H1 (cell line): ENCODE data around the gene WWP2. TPM values are rescaled to one million over a fixed set of nuclear protein-coding genes. Genes with fewer than 3 reads are reported as not detected.

ENCODE experiments used
- BACH1 ChIP-seq: IDR thresholded peaks from 2 replicates; pipeline ENCODE4 v1.6.1; 2012; ENCODE audit warnings: low read length, improper control_type of control experiment
- CHD1 ChIP-seq: IDR thresholded peaks from 2 replicates; pipeline ENCODE4 v1.6.1; 2012; ENCODE audit warnings: low read depth, low read length, improper control_type of control experiment
- GTF2F1 ChIP-seq: IDR thresholded peaks from 2 replicates; pipeline ENCODE4 v1.6.1; 2012; ENCODE audit warnings: low read depth, low read length, improper control_type of control experiment, borderline replicate concordance
- MAFK ChIP-seq: IDR thresholded peaks from 2 replicates; pipeline ENCODE4 v1.6.1; 2012; ENCODE audit warnings: low read depth, mild to moderate bottlenecking, improper control_type of control experiment, low read length
- MAX ChIP-seq: IDR thresholded peaks from 2 replicates; pipeline ENCODE4 v1.6.1; 2012; ENCODE audit warnings: inconsistent platforms
- POLR2AphosphoS5 ChIP-seq: IDR thresholded peaks from 2 replicates; pipeline ENCODE4 v1.6.1; 2011; ENCODE audit warnings: low read depth, low read length
- RBBP5 ChIP-seq: IDR thresholded peaks from 2 replicates; pipeline ENCODE4 v1.7.1; 2012; ENCODE audit warnings: low read depth, mild to moderate bottlenecking, inconsistent platforms, low read length, moderate library complexity, borderline replicate concordance
- SIX5 ChIP-seq: IDR thresholded peaks from 2 replicates; pipeline ENCODE4 v1.6.1; 2011; ENCODE audit warnings: mild to moderate bottlenecking, low read depth, low read length
- TAF1 ChIP-seq: IDR thresholded peaks from 2 replicates; pipeline ENCODE4 v1.6.1; 2011; ENCODE audit warnings: mild to moderate bottlenecking, low read depth, low read length
- TBP ChIP-seq: IDR thresholded peaks from 2 replicates; pipeline ENCODE4 v1.6.1; 2011; ENCODE audit warnings: low read depth, low read length, improper control_type of control experiment
- polyA plus RNA-seq, 7 experiments: library from polyadenylated mRNA; depleted of rRNA in 3 of 7; stranded (reverse) in 5 of 7; unstranded in 2 of 7; fragments of >200 nt in 5 of 7; fragments of 200-250 nt in 2 of 7; gene quantifications; 1 replicate in 5 of 7; 2 replicates in 1 of 7; 4 replicates in 1 of 7; pipeline versions ENCODE4 v1.2.1 to v1.2.3, GENCODE V29; 2011 to 2013; ENCODE audit warnings: missing spikeins in 2 of 7, mixed read lengths in 2 of 7
- total RNA-seq: library from RNA; stranded (reverse); fragmentation: NEBNext Ultra II Directional; extraction: Animal tissue kit (Norgen Biotek cat#: 25700); gene quantifications from 2 replicates; pipeline ENCODE4 v1.2.1, GENCODE V29; 2021

Gene WWP2
- total and polyA plus RNA-seq, 2 of the 8 experiments (the other 6 are each of a cell fraction or from before 2014, with no cell fraction given) = 14.1 to 42.2 TPM

GRCh38 chr16:69844441-69844840 lies 82.3 kb downstream of the WWP2 start (continued):
- TF ChIP-seq TBP = no peak
- no peak for TF ChIP-seq SIX5
- TF ChIP-seq MAX = no peak
- TF ChIP-seq CHD1 = no peak
- TF ChIP-seq POLR2AphosphoS5 = no peak
- no peak for TF ChIP-seq GTF2F1
- no peak for TF ChIP-seq RBBP5
- TF ChIP-seq MAFK = no peak
- no peak for TF ChIP-seq BACH1
- TF ChIP-seq TAF1 = no peak
- TF ChIP-seq, all 59 proteins: peak for 0
